Tibial nerve (tissue), 4 donors: Measurements from ENCODE around the gene VASP.

Experiments used
- CTCF ChIP-seq, 5 experiments: fragments of 200-600 bp in 3 of 5; fragments of 450-650 bp in 2 of 5; sonication (generic) in 3 of 5; IDR thresholded peaks; one replicate each; pipeline ENCODE4 v1.5.1; 2016 to 2019; ENCODE audit warnings: antibody characterized with exemption in 5 of 5, mild to moderate bottlenecking in 3 of 5, moderate library complexity in 2 of 5
- EP300 ChIP-seq, 2 donors: sonication (generic); formaldehyde crosslinking; IDR thresholded peaks; one replicate each; pipeline ENCODE4 v1.6.1; 2017; ENCODE audit warnings: antibody characterized with exemption in 2 of 2, mild to moderate bottlenecking in 1 of 2

GRCh38 chr19:45474606-45475521, 32.4 kb upstream of the VASP start:
- TF ChIP-seq CTCF (IDR thresholded peaks at IDR 0.05): no peak
- TF ChIP-seq EP300 (IDR thresholded peaks at IDR 0.05): no peak
